Erythroblast (primary cell): ENCODE results near the gene MXRA7.
A peak's percentile ranks its signal among the peaks of the same experiment; 100 is the strongest.

Source experiments
- DNase-seq, 2 experiments: peaks; one replicate each; lab custom pipeline; 2025; lab: John Stamatoyannopoulos, UW
- GATA1 ChIP-seq: IDR thresholded peaks from 2 replicates; pipeline ENCODE4 v1.6.1; 2011; ENCODE audit warnings: low read depth, mild to moderate bottlenecking, control low read depth, low read length, moderate library complexity
- POLR2A ChIP-seq: IDR thresholded peaks from 2 replicates; pipeline ENCODE4 v1.6.1; 2011; ENCODE audit warnings: mild to moderate bottlenecking, low read length

Gene MXRA7

GRCh38 chr17:76697702-76698465, 12.9 kb downstream of the MXRA7 start:
- DNase-seq: peak; percentile 39 to 58
- TF ChIP-seq POLR2A: no peak
- no peak for TF ChIP-seq GATA1

GRCh38 chr17:76696763-76697701, 13.7 kb downstream of the MXRA7 start:
- DNase-seq: no peak
- no peak for TF ChIP-seq GATA1
- TF ChIP-seq POLR2A: no peak

- no peak for TF ChIP-seq GATA1
- no peak for TF ChIP-seq POLR2A
Measured at GRCh38 chr17:76695059-76695831, 15.5 kb downstream of the MXRA7 start.

DNA sequence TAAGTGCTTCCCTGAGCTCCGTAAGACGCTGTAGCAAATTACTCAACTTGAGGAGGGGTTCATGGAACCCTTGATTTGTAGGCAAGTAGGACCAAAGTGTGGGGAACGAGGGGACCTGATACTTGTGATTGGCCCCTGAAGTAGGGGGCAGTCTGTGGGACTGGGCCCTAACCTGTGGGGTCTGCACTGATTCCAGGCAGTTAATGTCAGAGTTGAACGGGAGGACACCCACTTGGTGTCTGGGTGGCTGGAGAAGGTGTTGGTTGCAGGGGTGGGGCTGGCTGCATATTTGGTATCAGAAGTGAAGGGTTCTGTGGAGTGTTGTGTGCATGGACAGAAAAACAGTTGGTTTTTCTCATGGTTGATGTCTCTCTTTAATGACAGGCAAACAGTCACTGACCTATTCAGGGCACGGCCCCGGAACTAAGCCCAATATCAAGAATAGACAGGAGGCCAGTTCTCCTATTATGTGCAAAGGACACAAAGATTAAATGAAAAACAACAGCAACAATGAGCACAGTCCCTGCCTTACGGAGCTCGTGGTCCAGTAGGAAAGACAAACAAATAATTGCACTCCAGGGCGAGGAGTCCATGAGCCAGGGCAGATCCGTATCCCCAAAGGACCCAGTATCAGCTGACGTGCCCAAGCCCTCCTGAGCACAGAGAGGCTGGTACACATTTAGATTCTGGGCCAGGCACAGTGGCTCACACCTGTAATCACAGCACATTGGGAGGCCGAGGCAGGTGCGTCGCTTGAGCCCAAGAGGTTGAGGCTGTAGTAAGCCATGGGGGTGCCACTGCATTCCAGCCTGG, 19.2 kb downstream of the MXRA7 start:
- TF ChIP-seq POLR2A (no peak), GATA1 (no peak)
- no peak for DNase-seq

More at GRCh38 chr17:76695059-76695831, 15.5 kb downstream of the MXRA7 start:
- no peak for DNase-seq

DNA sequence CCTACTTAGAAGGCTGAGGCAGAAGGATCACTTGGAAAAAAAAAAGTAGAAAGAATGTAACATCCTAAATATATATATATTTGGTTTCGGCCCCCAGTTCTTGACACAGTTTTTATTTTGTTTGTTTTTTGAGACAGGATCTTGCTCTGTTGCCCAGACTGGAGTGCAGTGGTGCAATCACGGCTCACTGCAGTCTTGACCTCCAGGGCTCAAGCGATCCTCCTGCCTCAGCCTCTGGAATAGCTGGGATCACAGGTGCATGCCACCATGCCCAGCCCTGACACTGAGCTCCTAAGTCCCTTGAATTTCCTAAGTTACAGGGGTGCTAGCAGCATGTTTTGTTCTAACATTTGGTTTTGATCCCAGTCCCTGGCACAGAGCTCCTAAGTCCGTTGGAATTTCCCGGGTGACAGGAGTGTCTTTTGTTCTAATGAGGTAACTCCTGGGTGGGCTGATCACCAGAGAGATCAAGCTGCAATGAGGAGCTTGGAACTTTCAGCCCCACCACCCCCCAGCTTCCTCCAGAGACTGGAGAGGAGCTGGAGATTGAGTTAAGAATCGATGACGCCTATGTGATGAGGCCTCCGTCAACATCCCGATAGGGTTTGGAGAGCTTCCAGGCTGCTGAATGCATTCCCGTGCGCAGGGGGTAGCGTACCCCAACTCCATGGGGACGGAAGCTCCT, 20.0 kb downstream of the MXRA7 start:
- DNase-seq: no peak
- TF ChIP-seq POLR2A (no peak), GATA1 (no peak)

DNA sequence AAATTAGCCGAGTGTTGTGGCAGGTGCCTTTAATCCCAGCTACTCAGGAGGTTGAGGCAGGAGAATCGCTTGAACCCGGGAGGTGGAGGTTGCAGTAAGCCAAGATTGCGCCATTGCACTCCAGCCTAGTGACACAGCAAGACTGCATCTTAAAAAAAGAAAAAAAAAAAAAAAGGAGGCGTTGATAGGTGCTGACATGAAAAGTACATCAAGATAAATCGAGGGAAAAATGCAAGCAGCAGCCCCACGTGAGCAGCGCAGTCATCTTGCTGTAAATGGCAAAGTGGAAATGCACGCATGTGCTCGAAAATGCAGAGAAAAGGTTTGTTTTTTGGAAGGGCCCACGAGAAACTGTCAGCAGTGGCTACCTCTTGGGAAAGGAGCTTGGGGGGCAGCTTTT, 20.9 kb downstream of the MXRA7 start:
- no peak for DNase-seq
- TF ChIP-seq GATA1 (no peak), POLR2A (no peak)

DNA sequence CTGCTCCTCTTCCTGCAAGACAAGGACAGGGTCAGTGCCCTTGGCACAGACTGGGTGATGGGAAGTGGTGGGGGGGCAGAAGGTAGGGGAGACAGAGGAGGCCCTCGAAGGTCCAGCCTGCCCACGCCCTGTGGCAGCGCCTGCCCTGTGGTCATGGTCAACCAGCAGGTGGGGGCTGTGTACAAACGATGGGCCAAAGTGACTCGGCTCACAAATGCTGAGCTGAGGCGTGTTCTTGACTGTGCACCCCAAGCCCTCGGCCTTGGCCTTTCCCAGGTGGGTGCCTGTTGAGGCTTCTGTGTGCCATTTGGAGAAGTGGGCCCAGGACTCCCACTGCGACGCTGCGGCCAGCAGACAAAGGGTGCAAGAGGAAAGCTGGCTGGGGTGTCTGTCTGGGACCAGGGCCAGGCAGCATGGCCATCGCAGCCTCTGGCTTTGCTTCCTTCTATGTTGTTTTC, 22.6 kb downstream of the MXRA7 start:
- TF ChIP-seq GATA1 (no peak), POLR2A (no peak)

DNA sequence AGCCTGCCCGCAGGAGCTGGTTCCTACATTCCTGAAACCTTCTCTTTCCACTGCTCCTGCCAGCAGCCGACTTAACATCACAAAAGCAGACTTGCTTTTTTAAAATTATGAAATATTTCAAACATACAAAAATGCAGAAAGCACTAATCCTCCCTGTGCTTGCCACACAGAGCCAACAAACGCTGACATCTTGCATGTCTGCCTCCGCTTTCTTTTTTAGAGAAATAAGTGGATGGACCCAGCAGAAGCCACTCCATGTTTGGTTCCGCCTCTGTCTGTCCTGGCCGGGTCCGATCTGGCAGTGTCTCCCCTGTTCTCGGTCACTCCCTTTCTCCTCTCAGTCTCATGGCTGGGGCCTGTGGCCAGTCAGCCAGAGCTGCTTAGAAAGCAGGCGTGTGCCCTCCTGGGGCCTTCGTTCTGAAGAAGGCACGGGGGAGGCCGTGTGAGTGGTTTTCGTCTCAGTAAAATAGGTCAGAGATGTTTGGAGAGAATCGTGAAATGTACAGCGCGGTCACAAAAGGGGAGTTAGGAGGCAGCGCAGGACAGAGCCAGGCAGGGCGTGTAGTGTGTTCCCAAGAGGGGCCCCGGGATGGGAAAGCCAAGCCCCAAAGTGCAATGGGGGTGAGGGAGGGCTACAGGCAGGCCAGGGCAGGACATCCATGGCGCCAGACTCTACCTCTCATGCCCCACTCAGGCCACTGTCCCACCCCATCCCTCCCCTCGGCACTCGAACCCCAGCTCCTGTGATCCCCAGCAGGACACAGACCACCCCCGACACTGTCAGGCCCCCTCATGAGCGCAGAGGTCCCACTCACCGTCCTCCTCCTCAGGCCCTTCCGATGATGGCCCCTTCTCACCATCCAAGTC, 23.2 kb downstream of the MXRA7 start:
- TF ChIP-seq GATA1 (no peak), POLR2A (no peak)
- no peak for DNase-seq

More for the DNA sequence above, 22.6 kb downstream of the MXRA7 start:
- no peak for DNase-seq

- DNase-seq: no peak
- TF ChIP-seq GATA1: no peak
- no peak for TF ChIP-seq POLR2A
Measured at GRCh38 chr17:76686538-76687297, 24.0 kb downstream of the MXRA7 start.

GRCh38 chr17:76685846-76686245, 24.9 kb downstream of the MXRA7 start:
- DNase-seq: no peak
- TF ChIP-seq POLR2A (no peak), GATA1 (no peak)
